HTR-8/SVneo (cell line): Measurements from ENCODE around the gene NRIP3.

ENCODE experiments used
- DNase-seq: peaks from one replicate; pipeline ENCODE4 v3.0.0; 2011; ENCODE audit warnings: low spot score, mixed read lengths; ENCODE audit not compliant: insufficient read length
- FAIRE-seq: peaks from 2 replicates; lab custom pipeline; 2011; peaks lifted over from hg19 to GRCh38; lab: Jason Lieb, UNC

Gene NRIP3

GRCh38 chr11:9003573-9004182, at the start of gene NRIP3:
Gene NRIP3, minus strand, starts transcription at chr11:9004001. Its CDS starts 66 bp downstream, at chr11:9003935.
- peak; percentile 70 for FAIRE-seq
- DNase-seq: peak; percentile 63

GRCh38 chr11:9052316-9052715, 48.5 kb upstream of the NRIP3 start:
- no peak for FAIRE-seq

GRCh38 chr11:9049959-9050358, 46.2 kb upstream of the NRIP3 start:
- DNase-seq: no peak
- FAIRE-seq: no peak

More at GRCh38 chr11:9052316-9052715, 48.5 kb upstream of the NRIP3 start:
- DNase-seq: no peak

- FAIRE-seq (no peak), DNase-seq (no peak)
These were observed 44.2 kb upstream of the NRIP3 start for GRCh38 chr11:9047964-9048523.

- no peak for FAIRE-seq
- no peak for DNase-seq
These were observed 42.7 kb upstream of the NRIP3 start for GRCh38 chr11:9046481-9046880.

GRCh38 chr11:9042488-9042887, 38.7 kb upstream of the NRIP3 start:
- FAIRE-seq (no peak), DNase-seq (no peak)

GRCh38 chr11:9041747-9042146, 37.9 kb upstream of the NRIP3 start:
- FAIRE-seq (no peak), DNase-seq (no peak)

- FAIRE-seq: peak; percentile 69
- DNase-seq: no peak
These were observed 36.6 kb upstream of the NRIP3 start for GRCh38 chr11:9040410-9040809.

GRCh38 chr11:9039863-9040262, 36.1 kb upstream of the NRIP3 start:
- DNase-seq (no peak), FAIRE-seq (no peak)

- FAIRE-seq (no peak), DNase-seq (no peak)
These were observed 35.4 kb upstream of the NRIP3 start for GRCh38 chr11:9039198-9039597.

GRCh38 chr11:9038541-9038940, 34.7 kb upstream of the NRIP3 start:
- DNase-seq (no peak), FAIRE-seq (no peak)

GRCh38 chr11:9037963-9038362, 34.2 kb upstream of the NRIP3 start:
- FAIRE-seq (no peak), DNase-seq (no peak)

GRCh38 chr11:9037046-9037780, 33.4 kb upstream of the NRIP3 start:
- FAIRE-seq (no peak), DNase-seq (no peak)

- peak; percentile 84 for FAIRE-seq
- DNase-seq: no peak
These were observed 26.8 kb upstream of the NRIP3 start for GRCh38 chr11:9030601-9031000.

GRCh38 chr11:9029422-9029821, 25.6 kb upstream of the NRIP3 start:
- no peak for FAIRE-seq

GRCh38 chr11:9028581-9028980, 24.8 kb upstream of the NRIP3 start:
- no peak for FAIRE-seq

More at GRCh38 chr11:9029422-9029821, 25.6 kb upstream of the NRIP3 start:
- no peak for DNase-seq

GRCh38 chr11:9025101-9025850, 21.5 kb upstream of the NRIP3 start:
- no peak for FAIRE-seq
- DNase-seq: no peak

More at GRCh38 chr11:9028581-9028980, 24.8 kb upstream of the NRIP3 start:
- no peak for DNase-seq

- no peak for FAIRE-seq
These were observed 19.3 kb upstream of the NRIP3 start for GRCh38 chr11:9022961-9023680.

GRCh38 chr11:9020916-9021315, 17.1 kb upstream of the NRIP3 start:
- no peak for FAIRE-seq
- DNase-seq: no peak

More at GRCh38 chr11:9022961-9023680, 19.3 kb upstream of the NRIP3 start:
- DNase-seq: no peak

- DNase-seq (no peak), FAIRE-seq (no peak)
These were observed 16.1 kb upstream of the NRIP3 start for GRCh38 chr11:9019861-9020260.
